ENCODE measurements around the gene STK33. TPM values are rescaled to one million over a fixed set of nuclear protein-coding genes. Genes with fewer than 3 reads are reported as not detected.

Gene STK33
- total and polyA plus RNA-seq, 2 experiments from 2014 or later = 18.0 to 21.5 TPM

DNA sequence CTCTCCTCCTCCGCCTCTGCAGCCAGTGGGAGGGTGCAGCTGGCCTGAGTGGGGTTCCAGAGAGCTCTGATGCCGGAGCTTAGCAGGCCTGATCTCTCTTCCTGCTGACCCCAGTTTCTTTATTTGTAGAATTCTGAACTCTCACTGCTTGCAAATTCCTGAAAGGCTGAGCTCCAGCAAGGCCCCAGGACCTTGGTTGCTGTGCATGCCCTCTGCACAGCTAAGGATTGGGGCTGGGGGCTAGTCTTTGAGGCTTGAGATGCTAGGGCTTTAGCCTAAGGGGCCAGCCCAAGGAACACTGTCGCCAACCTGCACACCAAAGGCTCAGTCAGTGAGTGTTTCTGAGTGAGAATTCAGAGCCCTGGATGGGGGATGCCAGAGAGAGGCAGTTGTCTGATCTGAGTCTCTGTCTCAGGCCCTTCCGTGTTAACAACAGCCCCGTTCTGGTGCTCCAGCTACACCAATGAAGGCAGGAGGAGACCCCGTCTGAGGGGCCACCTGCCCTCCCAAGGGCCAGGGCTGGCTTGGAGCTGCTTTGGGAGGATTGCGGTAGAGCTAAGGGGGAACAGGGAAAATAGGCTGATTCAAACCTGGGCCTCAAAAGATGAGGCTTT is 224.3 kb downstream of the STK33 start:
- Histone ChIP-seq H3K4me1 (ENCODE audit: low read depth) (no peaks in the 10 kb centered on the region), H3K27ac (no peak overlapping the region), H3K9me3 (ENCODE audit: low read depth) (no peaks in the 10 kb centered on the region), H3K36me3 (no peaks in the 10 kb centered on the region), H3K4me3 (no peak overlapping the region), H3K27me3 (no peaks in the 10 kb centered on the region)
- TF ChIP-seq, protein P1, sequence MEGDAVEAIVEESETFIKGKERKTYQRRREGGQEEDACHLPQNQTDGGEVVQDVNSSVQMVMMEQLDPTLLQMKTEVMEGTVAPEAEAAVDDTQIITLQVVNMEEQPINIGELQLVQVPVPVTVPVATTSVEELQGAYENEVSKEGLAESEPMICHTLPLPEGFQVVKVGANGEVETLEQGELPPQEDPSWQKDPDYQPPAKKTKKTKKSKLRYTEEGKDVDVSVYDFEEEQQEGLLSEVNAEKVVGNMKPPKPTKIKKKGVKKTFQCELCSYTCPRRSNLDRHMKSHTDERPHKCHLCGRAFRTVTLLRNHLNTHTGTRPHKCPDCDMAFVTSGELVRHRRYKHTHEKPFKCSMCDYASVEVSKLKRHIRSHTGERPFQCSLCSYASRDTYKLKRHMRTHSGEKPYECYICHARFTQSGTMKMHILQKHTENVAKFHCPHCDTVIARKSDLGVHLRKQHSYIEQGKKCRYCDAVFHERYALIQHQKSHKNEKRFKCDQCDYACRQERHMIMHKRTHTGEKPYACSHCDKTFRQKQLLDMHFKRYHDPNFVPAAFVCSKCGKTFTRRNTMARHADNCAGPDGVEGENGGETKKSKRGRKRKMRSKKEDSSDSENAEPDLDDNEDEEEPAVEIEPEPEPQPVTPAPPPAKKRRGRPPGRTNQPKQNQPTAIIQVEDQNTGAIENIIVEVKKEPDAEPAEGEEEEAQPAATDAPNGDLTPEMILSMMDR (IDR thresholded peaks at IDR 0.05; ENCODE audit: low read depth, low read length) = no peak
- DNase-seq (ENCODE audit: low read depth in 1 of 2, low spot score in 1 of 2) = no peak

DNA sequence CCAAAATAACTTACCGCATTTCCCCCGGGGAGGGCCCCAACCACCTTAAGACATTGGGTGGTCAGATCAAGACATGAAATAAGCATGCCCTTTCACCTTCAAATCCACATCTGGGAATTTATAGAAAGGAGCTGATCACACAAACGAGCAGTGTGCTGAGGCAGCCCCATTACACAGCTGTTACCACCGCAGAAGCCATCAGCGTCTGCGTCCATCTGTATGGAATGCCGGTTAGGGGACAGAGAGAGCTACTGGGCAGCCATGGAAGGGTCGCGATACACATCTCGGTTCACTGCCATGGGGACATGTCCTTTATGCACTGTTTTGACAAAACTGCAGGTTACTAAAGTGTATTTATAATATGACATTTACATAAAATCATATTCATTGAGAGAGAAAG is 225.3 kb downstream of the STK33 start:
- TF ChIP-seq, protein P1 (IDR thresholded peaks at IDR 0.05; ENCODE audit: low read depth, low read length) = no peak
- no peaks in the 10 kb centered on the region for H3K27me3 ChIP-seq
- H3K4me3 ChIP-seq = no peak overlapping the region
- H3K36me3 ChIP-seq = no peaks in the 10 kb centered on the region
- H3K27ac ChIP-seq = no peak overlapping the region
- no peak for DNase-seq (ENCODE audit: low read depth in 1 of 2, low spot score in 1 of 2)
- no peaks in the 10 kb centered on the region for H3K9me3 ChIP-seq (ENCODE audit: low read depth)
- no peaks in the 10 kb centered on the region for H3K4me1 ChIP-seq (ENCODE audit: low read depth)

DNA sequence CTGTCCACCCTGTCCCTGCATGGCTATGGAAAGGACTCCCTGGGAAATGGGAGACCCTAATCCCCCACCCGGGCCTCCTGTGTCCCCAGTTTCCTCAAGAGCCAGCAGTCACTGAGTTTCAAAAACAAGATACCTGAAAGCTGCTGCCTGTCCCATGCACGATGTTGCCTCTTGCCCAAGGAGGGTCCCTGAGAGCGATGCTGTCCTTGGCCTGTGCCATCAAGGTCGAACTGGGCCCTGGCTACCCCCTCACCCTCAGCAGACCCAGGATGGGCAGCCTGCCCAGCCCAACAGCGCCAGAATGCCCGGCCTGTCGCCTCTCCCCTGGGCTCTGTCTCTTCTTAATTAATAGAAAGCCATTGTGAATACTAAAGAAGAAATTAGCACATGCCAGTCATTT is 225.8 kb downstream of the STK33 start:
- TF ChIP-seq, protein P1 (IDR thresholded peaks at IDR 0.05; ENCODE audit: low read depth, low read length) = no peak

DNA sequence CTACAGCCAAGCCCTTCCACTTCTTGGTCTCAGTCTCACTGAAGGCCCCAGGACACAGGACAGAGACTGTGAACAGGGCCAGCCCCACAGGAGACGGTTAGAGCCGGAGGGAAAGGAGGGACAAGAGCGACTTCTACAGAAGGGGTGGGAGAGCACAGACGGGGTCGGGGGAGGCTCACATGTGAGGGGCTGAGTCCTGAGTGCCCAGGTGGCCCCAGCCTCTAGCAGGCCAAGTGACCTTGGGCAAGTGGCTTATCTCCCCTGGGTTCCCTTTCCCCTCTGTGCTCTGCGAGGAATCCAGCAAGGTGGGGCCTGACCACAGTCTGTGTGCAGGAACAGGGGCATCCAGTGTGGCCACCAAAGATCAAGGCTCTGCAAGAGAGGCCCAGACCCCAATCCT is 227.7 kb downstream of the STK33 start:
- H3K36me3 ChIP-seq = no peaks in the 10 kb centered on the region
- H3K9me3 ChIP-seq (ENCODE audit: low read depth) = no peaks in the 10 kb centered on the region
- H3K4me3 ChIP-seq = no peak overlapping the region
- no peak for DNase-seq (ENCODE audit: low read depth in 1 of 2, low spot score in 1 of 2)
- no peaks in the 10 kb centered on the region for H3K27me3 ChIP-seq
- TF ChIP-seq, protein P1 (IDR thresholded peaks at IDR 0.05; ENCODE audit: low read depth, low read length) = no peak
- no peak overlapping the region for H3K27ac ChIP-seq
- no peaks in the 10 kb centered on the region for H3K4me1 ChIP-seq (ENCODE audit: low read depth)

More for the DNA sequence above, 225.8 kb downstream of the STK33 start:
- Histone ChIP-seq H3K4me1 (ENCODE audit: low read depth) (no peaks in the 10 kb centered on the region), H3K36me3 (no peaks in the 10 kb centered on the region), H3K27me3 (no peaks in the 10 kb centered on the region), H3K9me3 (ENCODE audit: low read depth) (no peaks in the 10 kb centered on the region), H3K4me3 (no peak overlapping the region), H3K27ac (no peak overlapping the region)
- DNase-seq (ENCODE audit: low read depth in 1 of 2, low spot score in 1 of 2) = no peak

DNA sequence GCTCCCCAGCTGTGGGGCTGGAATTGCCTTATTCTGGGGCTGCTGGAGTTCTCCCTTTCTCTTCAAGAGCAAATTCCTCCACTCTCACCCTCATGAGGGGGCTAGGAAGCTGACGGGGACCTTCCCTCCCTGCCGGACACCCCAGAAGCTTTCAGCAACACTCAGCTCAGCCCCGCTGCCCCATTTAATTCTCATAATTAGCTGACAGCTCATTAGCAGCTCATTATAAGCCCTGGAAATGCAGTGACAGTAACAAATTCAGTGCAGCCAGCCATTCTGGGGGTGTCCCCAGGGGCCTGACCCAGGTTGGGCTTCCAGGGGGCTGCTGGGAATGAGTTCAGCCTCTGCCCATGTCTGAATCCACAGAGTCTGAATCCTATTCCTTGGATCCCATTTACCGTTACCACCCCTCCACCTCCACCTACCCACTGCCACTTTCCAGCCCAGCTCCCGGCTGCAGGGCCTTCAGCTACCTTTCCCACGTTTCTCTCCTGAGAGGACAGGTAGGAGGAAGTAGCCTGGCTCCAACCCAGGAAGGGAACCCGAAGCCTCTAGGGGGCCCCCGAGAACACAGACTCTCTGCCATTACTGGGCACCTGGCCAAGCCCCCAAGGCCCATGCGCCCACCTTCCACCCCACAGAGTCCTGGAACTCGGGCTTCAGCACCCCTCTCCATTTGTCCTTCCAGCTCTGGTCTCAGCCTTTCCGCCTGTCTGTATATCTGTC is 228.6 kb downstream of the STK33 start:
- no peak overlapping the region for H3K27ac ChIP-seq
- H3K4me3 ChIP-seq = no peak overlapping the region
- no peaks in the 10 kb centered on the region for H3K36me3 ChIP-seq
- H3K27me3 ChIP-seq = no peaks in the 10 kb centered on the region
- H3K9me3 ChIP-seq (ENCODE audit: low read depth) = no peaks in the 10 kb centered on the region
- no peak for DNase-seq (ENCODE audit: low read depth in 1 of 2, low spot score in 1 of 2)
- TF ChIP-seq, protein P1 (IDR thresholded peaks at IDR 0.05; ENCODE audit: low read depth, low read length) = no peak
- no peaks in the 10 kb centered on the region for H3K4me1 ChIP-seq (ENCODE audit: low read depth)
